GM12878 (cell line): ENCODE measurements around the gene RNASE9. TPM values are rescaled to one million over a fixed set of nuclear protein-coding genes. Genes with fewer than 3 reads are reported as not detected.

Experiments used
- ATAC-seq: fragments of 200-7000 bp; cut with Tn5 transposase; 3 replicates; pipeline ENCODE4 v1.9.1; 2020; ENCODE audit warnings: mild to moderate bottlenecking, moderate library complexity
- BruUV-seq: library from RNA; stranded (reverse); fragments of 400-500 nt; replicated peaks from 2 replicates; lab custom pipeline; 2021; lab: Mats Ljungman, UMichigan
- CTCF ChIA-PET: fragments of 300-600 bp; sonication (Branson Sonifier 250); formaldehyde crosslinking; extraction: SDS; loops from one replicate; lab custom pipeline; 2021; ENCODE audit warnings: inconsistent platforms; lab: Yijun Ruan, JAX
- POLR2A ChIA-PET: fragments of 350-600 bp; formaldehyde crosslinking; extraction: SDS; loops from one replicate; lab custom pipeline; 2021; ENCODE audit warnings: inconsistent platforms; lab: Charles Lee
- RAD21 ChIA-PET: fragments of 300-600 bp; sonication (Branson Sonifier 250); formaldehyde crosslinking; loops from one replicate; lab custom pipeline; 2023; ENCODE audit warnings: antibody characterized with exemption; ENCODE audit not compliant: unreplicated experiment; lab: Charles Lee
- SMC1A ChIA-PET: fragments of 300-600 bp; sonication (Branson Sonifier 250); formaldehyde crosslinking; loops from one replicate; lab custom pipeline; 2023; ENCODE audit not compliant: unreplicated experiment, uncharacterized antibody; lab: Charles Lee
- DNase-seq: peaks from one replicate; pipeline ENCODE4 v3.0.0-alpha.2; 2011; ENCODE audit warnings: low read depth, low spot score
- FAIRE-seq: peaks from 3 replicates; lab custom pipeline; 2011; peaks lifted over from hg19 to GRCh38; lab: Jason Lieb, UNC
- H2AFZ ChIP-seq: 2 replicates; pipeline ENCODE4 v1.6.0; 2011; ENCODE audit warnings: low read depth, low read length, control low read depth; ENCODE audit not compliant: control insufficient read depth
- H3K27ac ChIP-seq: 2 replicates; pipeline ENCODE4 v1.5.1; 2011; ENCODE audit warnings: control low read depth; ENCODE audit not compliant: control insufficient read depth, insufficient read depth
- H3K27me3 ChIP-seq, 2 experiments: replicated peaks in 1 of 2; 2 replicates each; pipeline versions ENCODE4 v1.6.0 to v1.6.1; 2011; ENCODE audit warnings: low read length in 1 of 2; ENCODE audit not compliant: control insufficient read depth in 2 of 2, insufficient read depth in 2 of 2
- H3K36me3 ChIP-seq, 2 experiments: 2 replicates each; pipeline ENCODE4 v1.5.1; 2011; ENCODE audit warnings: low read length in 1 of 2; ENCODE audit not compliant: control insufficient read depth in 2 of 2, insufficient read depth in 2 of 2
- H3K4me1 ChIP-seq: 2 replicates; pipeline ENCODE4 v1.6.1; 2011; ENCODE audit warnings: mild to moderate bottlenecking, low read length, moderate library complexity, mixed read lengths; ENCODE audit not compliant: control insufficient read depth, insufficient read depth
- H3K4me2 ChIP-seq: 2 replicates; pipeline ENCODE4 v1.6.0; 2011; ENCODE audit warnings: control low read depth; ENCODE audit not compliant: control insufficient read depth, insufficient read depth
- H3K4me3 ChIP-seq: fragments of 200-600 bp; sonication (generic); 2 replicates; pipeline ENCODE4 v1.5.1; 2016
- H3K79me2 ChIP-seq: 2 replicates; pipeline ENCODE4 v1.6.0; 2011; ENCODE audit warnings: low read length; ENCODE audit not compliant: control insufficient read depth, insufficient read depth
- H3K9ac ChIP-seq: 2 replicates; pipeline ENCODE4 v1.8.0; 2011; ENCODE audit warnings: low read length, control low read depth, mixed read lengths; ENCODE audit not compliant: control insufficient read depth, insufficient read depth
- H3K9me3 ChIP-seq: replicated peaks from 3 replicates; pipeline ENCODE4 v1.5.1; 2011; ENCODE audit warnings: mild to moderate bottlenecking, low read length; ENCODE audit not compliant: control insufficient read depth, insufficient read depth
- H4K20me1 ChIP-seq: 2 replicates; pipeline ENCODE4 v1.6.0; 2011; ENCODE audit not compliant: control insufficient read depth, insufficient read depth
- CHD4 ChIP-seq: fragments of 200-600 bp; sonication (generic); IDR thresholded peaks from 2 replicates; pipeline ENCODE4 v1.6.1; 2016; ENCODE audit warnings: mild to moderate bottlenecking
- CTCF ChIP-seq, 3 experiments: IDR thresholded peaks in 2 of 3; conservative IDR thresholded peaks in 1 of 3; 2 replicates each; pipeline ENCODE4 v1.5.1; 2011; ENCODE audit warnings: low read depth in 3 of 3, low read length in 3 of 3, mild to moderate bottlenecking in 3 of 3, control low read depth in 2 of 3, moderate library complexity in 2 of 3, inconsistent platforms in 1 of 3, mixed read lengths in 1 of 3; ENCODE audit not compliant: control insufficient read depth in 2 of 3, insufficient read depth in 1 of 3; ENCODE audit errors: extremely low read depth in 1 of 3
- EP300 ChIP-seq, 2 experiments: fragments of 150-350 bp in 1 of 2; IDR thresholded peaks; 2 replicates each; pipeline ENCODE4 v1.6.1; 2011 to 2012; ENCODE audit warnings: low read depth in 2 of 2, low read length in 2 of 2, borderline replicate concordance in 1 of 2, improper control_type of control experiment in 1 of 2, inconsistent platforms in 1 of 2; ENCODE audit not compliant: control insufficient read depth in 1 of 2
- LARP7 ChIP-seq: fragments of 450-650 bp; IDR thresholded peaks from 2 replicates; pipeline ENCODE4 v1.6.1; 2017; ENCODE audit warnings: mild to moderate bottlenecking
- MEF2A ChIP-seq: IDR thresholded peaks from 2 replicates; pipeline ENCODE4 v1.6.1; 2011; ENCODE audit warnings: low read depth, mild to moderate bottlenecking, low read length, moderate library complexity; ENCODE audit not compliant: insufficient read depth
- MEF2B ChIP-seq: fragments of 450-650 bp; IDR thresholded peaks from 2 replicates; pipeline ENCODE4 v1.6.1; 2018; ENCODE audit warnings: mild to moderate bottlenecking, moderate library complexity; ENCODE audit not compliant: partially characterized antibody, poor library complexity, severe bottlenecking
- NBN ChIP-seq: fragments of 450-650 bp; IDR thresholded peaks from 2 replicates; pipeline ENCODE4 v1.6.1; 2016
- NR2C2 ChIP-seq: IDR thresholded peaks from 2 replicates; pipeline ENCODE4 v1.6.1; 2011; ENCODE audit warnings: borderline replicate concordance, low read depth; ENCODE audit not compliant: control insufficient read depth, insufficient read length
- NR2F1 ChIP-seq: fragments of 450-650 bp; conservative IDR thresholded peaks from 2 replicates; pipeline ENCODE4 v1.6.1; 2017; ENCODE audit warnings: mild to moderate bottlenecking
- RAD21 ChIP-seq: IDR thresholded peaks from 2 replicates; pipeline ENCODE4 v1.6.1; 2011; ENCODE audit warnings: mild to moderate bottlenecking, low read depth, low read length, moderate library complexity; ENCODE audit not compliant: insufficient read depth
- SMC3 ChIP-seq: IDR thresholded peaks from 2 replicates; pipeline ENCODE4 v1.6.1; 2011; ENCODE audit warnings: low read length, improper control_type of control experiment, borderline replicate concordance
- SUZ12 ChIP-seq: fragments of 200-600 bp; sonication (generic); IDR thresholded peaks from one replicate; pipeline ENCODE4 v1.6.1; 2018; ENCODE audit warnings: antibody characterized with exemption, mild to moderate bottlenecking; ENCODE audit not compliant: unreplicated experiment
- USF2 ChIP-seq: IDR thresholded peaks from 2 replicates; pipeline ENCODE4 v1.6.1; 2011; ENCODE audit warnings: low read depth, low read length, improper control_type of control experiment, borderline replicate concordance
- WRNIP1 ChIP-seq: IDR thresholded peaks from 2 replicates; pipeline ENCODE4 v1.6.1; 2011; ENCODE audit warnings: low read depth, low read length, improper control_type of control experiment, borderline replicate concordance
- ZBTB11 ChIP-seq: fragments of 450-650 bp; formaldehyde crosslinking; IDR thresholded peaks from 2 replicates; pipeline ENCODE4 v1.5.0; 2022; ENCODE audit warnings: mild to moderate bottlenecking, missing genetic modification characterization
- WGBS: methylation state at CpG from one replicate; pipeline ENCODE4 v1.1.6; 2016; ENCODE audit warnings: low lambda C conversion rate; ENCODE audit not compliant: insufficient replicate concordance, insufficient coverage; ENCODE audit errors: missing lambda C conversion rate; 5-methylcytosine and 5-hydroxymethylcytosine counted together
- in situ Hi-C: fragments of 300-500 bp; cut with MboI; formaldehyde crosslinking; loops from 9 replicates; pipeline ENCODE4 v1.14.3; 2018; ENCODE audit warnings: mixed read lengths
- intact Hi-C: fragments of 100-400 bp; cut with micrococcal nuclease; formaldehyde crosslinking; loops from one replicate; pipeline ENCODE4 v1.14.2; 2022; ENCODE audit not compliant: unreplicated experiment
- polyA plus RNA-seq, 11 experiments: library from polyadenylated mRNA; depleted of rRNA in 4 of 11; unstranded in 6 of 11; stranded (reverse) in 5 of 11; fragments of >200 nt; fragmentation: Nextera tagmentation in 4 of 11; fragmentation: Illumina TruSeq in 1 of 11; extraction: Ambion mirVana in 4 of 11; extraction: Trizol in 1 of 11; gene quantifications; 1 replicate in 1 of 11; 2 replicates in 10 of 11; pipeline versions ENCODE4 v1.2.1 to v1.2.3, GENCODE V29; 2011 to 2016; ENCODE audit warnings: inconsistent platforms in 2 of 11, missing spikeins in 2 of 11, low read depth in 1 of 11
- total RNA-seq, 4 experiments: library from RNA; depleted of rRNA in 3 of 4; stranded (reverse); fragments of >200 nt in 3 of 4; fragmentation: Illumina TruSeq in 1 of 4; extraction: Trizol in 1 of 4; gene quantifications; 2 replicates each; pipeline versions ENCODE4 v1.2.1 to v1.2.3, GENCODE V29; 2013 to 2021

The RNASE9 gene
- total and polyA plus RNA-seq, 10 of the 15 experiments (the other 5 are each of a cell fraction or from before 2014, with no cell fraction given) = not detected

- TF ChIP-seq SMC3 = peak; percentile 67
- peak; percentile 66 for TF ChIP-seq RAD21
- no peak for TF ChIP-seq USF2
- no peak for TF ChIP-seq NR2C2
- TF ChIP-seq CTCF (IDR thresholded peaks at IDR 0.05 in 2 of 3, conservative IDR thresholded peaks at IDR 0.05 in 1 of 3; ENCODE audit: control insufficient read depth in 2 of 3, extremely low read depth in 1 of 3, insufficient read depth in 1 of 3, low read depth in 3 of 3, low read length in 3 of 3) = peak; percentile 65 to 75 (median 73)
- no peak for TF ChIP-seq LARP7
- no peak for TF ChIP-seq SUZ12
Measured at GRCh38 chr14:20530771-20531571, 29.9 kb downstream of the RNASE9 start (continued).

- no peaks in the 10 kb centered on the region for H3K9me3 ChIP-seq
- no peak overlapping the region for H3K9ac ChIP-seq
- no peak overlapping the region for H3K27ac ChIP-seq
- H2AFZ ChIP-seq = no peak overlapping the region
- H3K4me3 ChIP-seq = no peak overlapping the region
- no peaks in the 10 kb centered on the region for H3K79me2 ChIP-seq
- ChIA-PET SMC1A (interaction anchor here (1.2 to 2.4 kb wide), 7 partner anchors 44 to 202 kb away, joined by 3 to 17 read pairs (median 4); partner anchors contain the start of genes APEX1 and TEP1), CTCF (interaction anchor here (0.9 to 3.3 kb wide), 18 partner anchors 10 to 321 kb away, joined by 3 to 25 read pairs (median 6); no protein-coding TSS in a partner anchor), RAD21 (interaction anchor here (0.9 to 1.5 kb wide), 7 partner anchors 60 to 202 kb away, joined by 3 to 6 read pairs (median 4); partner anchors contain the start of gene PARP2), POLR2A (interaction anchor here (0.6 kb wide), 1 partner anchor 83 kb away, joined by 3 read pairs; no protein-coding TSS in a partner anchor)
- in situ Hi-C loops (loop anchor here (5.0 kb wide), 1 partner anchor 162 kb away; no protein-coding TSS in a partner anchor), intact Hi-C loops (loop anchor here (5.0 kb wide), 3 partner anchors 38 to 203 kb away; no protein-coding TSS in a partner anchor)
- no peak overlapping the region for H3K4me2 ChIP-seq
- no peak for ATAC-seq
- H3K36me3 ChIP-seq = no peaks in the 10 kb centered on the region
- 26% methylated on average over 3 of the region's 3 CpGs for WGBS
- H3K4me1 ChIP-seq = no peaks in the 10 kb centered on the region
- no peak for FAIRE-seq
- H3K27me3 ChIP-seq = 0 out of 4 replicates have a peak, but pooled peaks cover 0 to 3% of the 10 kb centered on the region in 2 experiments
- no peak for DNase-seq
- H4K20me1 ChIP-seq = no peaks in the 10 kb centered on the region
- no TSS peak for BruUV-seq
- TF ChIP-seq EP300 (IDR thresholded peaks at IDR 0.05; ENCODE audit: borderline replicate concordance in 1 of 2, control insufficient read depth in 1 of 2, low read depth in 2 of 2, low read length in 2 of 2) (no peak), NR2F1 (no peak), MEF2A (no peak), MEF2B (no peak), WRNIP1 (no peak), ZBTB11 (CRISPR knock-in tag) (no peak), CHD4 (no peak), NBN (no peak)
Measured at GRCh38 chr14:20529806-20530205, 31.0 kb downstream of the RNASE9 start.
